GM18499 (cell line): ENCODE results near the gene CATSPERE.

Experiments used
- ATAC-seq: cut with Tn5 transposase; IDR thresholded peaks from one replicate; pipeline ENCODE4 v1.9.1; 2021; ENCODE audit warnings: moderate number of reproducible peaks; ENCODE audit not compliant: insufficient read depth, unreplicated experiment

The CATSPERE gene

GRCh38 chr1:244461245-244462071 lies at the start of gene CATSPERE:
TSS of gene CATSPERE (plus strand) at chr1:244461273. CDS start at chr1:244461430, 157 bp downstream.
- peak; percentile 91 for ATAC-seq

- ATAC-seq, result no peak
These were observed 48.9 kb upstream of the CATSPERE start for GRCh38 chr1:244412176-244412575.

DNA sequence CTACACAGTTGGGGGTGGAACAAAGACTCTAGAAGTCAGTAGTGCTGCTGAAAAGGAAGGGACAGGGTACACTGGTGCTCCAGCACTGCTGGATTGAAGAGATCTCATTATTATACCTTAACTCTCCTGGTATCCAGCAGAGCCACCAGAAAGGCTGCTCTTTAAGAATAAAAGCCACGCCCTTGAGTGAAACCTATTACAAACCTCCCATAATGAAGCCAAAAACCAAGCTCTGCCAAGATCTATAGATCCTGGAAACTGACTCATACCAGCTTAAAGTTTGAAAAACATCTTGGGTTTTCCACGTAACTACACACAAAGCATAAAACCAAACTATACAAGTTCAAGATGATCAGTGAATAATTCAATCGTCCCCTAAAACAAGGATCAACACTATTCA lies 47.3 kb upstream of the CATSPERE start:
- ATAC-seq, result no peak

- ATAC-seq, result no peak
These were observed 46.5 kb upstream of the CATSPERE start for GRCh38 chr1:244414543-244414942.

- no peak for ATAC-seq
These were observed 42.0 kb upstream of the CATSPERE start for GRCh38 chr1:244419024-244419423.

GRCh38 chr1:244422174-244422573 lies 38.9 kb upstream of the CATSPERE start:
- ATAC-seq, result no peak

DNA sequence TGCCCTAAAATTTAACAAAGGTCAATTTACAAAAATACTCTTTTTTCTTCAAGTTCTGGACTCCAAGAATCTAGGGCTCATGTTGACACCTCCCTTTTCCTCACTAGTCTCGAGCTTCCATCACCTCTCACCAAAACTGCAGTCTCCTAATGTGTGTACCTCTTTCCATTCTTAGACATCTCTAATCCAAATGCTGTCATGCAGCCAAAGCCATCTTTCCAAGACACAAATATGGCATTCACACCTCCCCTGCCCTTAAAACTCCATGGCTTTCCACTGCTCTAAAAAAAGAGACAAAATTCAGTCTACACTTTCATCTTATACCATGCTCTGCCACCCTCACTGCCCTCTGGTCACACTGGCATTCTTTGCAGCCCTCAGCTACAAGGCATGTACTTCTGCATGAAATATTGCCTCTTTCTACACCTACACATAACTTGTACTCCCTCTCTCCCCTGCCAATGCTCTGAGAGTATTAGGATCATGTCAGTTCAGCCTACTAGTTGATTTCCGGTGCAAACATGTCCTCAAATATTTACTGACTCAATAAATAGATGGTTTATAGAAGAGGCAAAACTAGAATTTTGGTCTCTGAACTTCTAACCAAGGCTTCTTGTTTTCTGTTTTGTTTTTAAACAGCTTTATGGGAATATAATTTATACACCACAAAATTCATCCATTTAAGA lies 36.3 kb upstream of the CATSPERE start:
- ATAC-seq, result no peak

DNA sequence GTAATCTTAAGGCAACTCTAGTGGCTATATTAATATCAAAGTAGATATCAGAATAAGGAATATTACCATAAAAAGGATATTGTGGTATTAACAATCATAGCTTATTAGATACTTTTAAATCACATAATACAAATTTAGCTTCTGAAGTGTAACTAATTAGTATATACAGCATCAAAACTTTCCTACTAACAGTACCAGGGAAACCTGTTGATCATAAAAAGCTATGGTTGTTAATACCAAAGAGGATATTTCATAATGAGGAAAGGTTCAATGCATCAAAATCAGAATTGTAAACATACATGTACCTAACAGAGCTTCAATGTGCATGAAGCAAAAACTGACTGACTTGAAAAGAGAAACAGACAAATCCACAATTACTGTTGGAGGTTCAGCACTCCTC lies 33.4 kb upstream of the CATSPERE start:
- no peak for ATAC-seq

- no peak for ATAC-seq
These were observed 31.3 kb upstream of the CATSPERE start for GRCh38 chr1:244429818-244430217.

GRCh38 chr1:244431166-244431565 lies 29.9 kb upstream of the CATSPERE start:
- ATAC-seq, result no peak

DNA sequence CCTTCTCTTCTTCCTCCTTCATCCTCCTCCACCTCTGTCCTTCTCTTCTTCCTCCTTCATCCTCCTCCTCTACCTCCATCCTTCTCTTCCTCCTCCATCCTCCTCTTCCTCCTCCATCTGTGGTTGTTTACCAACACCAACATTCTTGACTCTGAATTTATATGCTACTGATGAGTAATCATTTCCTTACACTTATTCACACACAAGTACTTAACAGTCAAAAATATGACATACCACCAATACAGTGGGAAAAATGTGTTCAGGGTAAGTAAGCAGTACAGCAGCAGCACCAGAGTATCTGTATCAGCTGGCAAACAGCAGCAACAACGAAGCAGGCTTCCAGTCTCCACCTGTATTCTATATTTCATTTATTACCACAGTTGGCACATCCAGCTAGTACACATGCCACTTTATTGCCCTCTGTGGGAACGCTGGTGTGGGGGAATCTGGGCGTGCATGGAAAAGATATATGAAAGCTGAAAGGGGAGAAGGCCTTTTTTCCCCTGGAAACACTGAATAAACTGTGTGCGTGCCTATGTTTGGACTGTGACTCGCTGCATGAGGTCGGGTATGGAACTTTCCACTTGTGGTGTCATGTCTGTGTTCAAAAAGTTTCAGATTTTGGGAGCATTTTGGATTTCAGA lies 25.4 kb upstream of the CATSPERE start:
- ATAC-seq, result no peak

- ATAC-seq, result no peak
These were observed 24.6 kb upstream of the CATSPERE start for GRCh38 chr1:244436336-244437085.

DNA sequence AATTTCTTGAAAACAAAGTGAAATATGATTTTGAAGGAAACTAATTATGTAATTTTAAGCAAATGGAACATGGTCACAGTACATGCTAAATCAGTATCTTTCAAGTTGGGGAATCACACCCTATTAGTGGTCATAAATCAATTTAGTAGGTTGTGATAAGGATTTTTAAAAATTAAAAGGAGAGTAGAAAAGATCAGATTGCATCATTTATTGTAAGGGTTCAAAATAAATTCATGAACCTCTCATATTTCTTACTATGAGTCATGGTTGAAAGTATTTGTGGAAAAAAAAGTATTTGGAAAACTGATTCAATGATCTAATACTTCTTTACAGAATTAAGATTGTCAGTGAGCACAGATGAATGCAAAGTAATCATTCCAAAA lies 24.0 kb upstream of the CATSPERE start:
- ATAC-seq, result no peak

DNA sequence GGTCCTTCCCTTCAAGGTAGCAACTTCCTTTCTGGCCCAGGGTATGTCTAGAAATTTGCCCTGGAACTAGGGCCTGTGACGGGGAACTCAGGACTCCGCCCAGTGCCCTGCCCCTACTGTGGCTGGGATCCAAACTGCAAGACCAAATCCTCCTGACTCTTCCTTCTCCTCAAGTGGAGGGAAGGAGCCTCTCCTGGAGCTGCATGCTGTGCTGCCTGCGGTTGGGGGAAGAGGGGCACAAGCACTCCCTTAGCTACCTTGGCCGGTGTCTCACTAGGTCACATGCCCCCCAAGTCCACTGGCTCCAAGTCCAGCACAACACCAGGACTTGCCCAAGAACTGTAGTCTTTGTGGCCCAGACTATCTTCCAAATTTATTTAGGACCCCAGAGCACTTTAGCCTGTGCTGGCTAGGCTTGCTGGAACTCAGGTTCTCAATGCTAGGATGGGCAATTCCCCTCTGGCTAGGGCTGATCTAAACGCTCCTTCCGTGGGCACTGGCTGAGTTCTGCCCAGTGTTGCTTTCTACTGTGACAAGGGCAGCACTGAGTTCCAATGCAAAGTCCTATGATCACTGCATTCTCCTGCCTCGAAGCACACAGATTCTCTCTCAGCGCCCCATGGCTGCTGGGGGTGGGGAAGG lies 21.6 kb upstream of the CATSPERE start:
- no peak for ATAC-seq

- ATAC-seq, result no peak
These were observed 18.2 kb upstream of the CATSPERE start for GRCh38 chr1:244442850-244443249.

DNA sequence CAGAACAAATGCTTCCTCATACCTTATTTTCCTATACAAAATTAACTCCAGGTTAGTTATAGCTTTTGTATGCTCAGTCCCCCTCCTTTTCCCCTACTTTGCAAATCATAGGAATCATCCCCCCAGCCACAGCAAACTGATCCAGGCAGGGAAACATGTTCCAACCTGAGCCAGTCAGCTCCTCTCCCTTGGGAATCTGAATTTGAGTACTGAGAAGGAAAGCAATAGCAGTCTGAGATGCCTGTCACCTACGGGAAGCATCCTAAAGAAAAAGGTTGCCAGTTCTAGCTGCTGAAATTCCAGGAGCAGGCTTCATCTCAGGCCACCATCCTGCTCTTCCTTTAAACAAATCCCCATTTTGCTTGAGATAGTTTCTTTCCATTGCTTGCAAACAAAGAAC lies 16.2 kb upstream of the CATSPERE start:
- no peak for ATAC-seq

GRCh38 chr1:244445320-244446181 lies 15.5 kb upstream of the CATSPERE start:
- no peak for ATAC-seq

DNA sequence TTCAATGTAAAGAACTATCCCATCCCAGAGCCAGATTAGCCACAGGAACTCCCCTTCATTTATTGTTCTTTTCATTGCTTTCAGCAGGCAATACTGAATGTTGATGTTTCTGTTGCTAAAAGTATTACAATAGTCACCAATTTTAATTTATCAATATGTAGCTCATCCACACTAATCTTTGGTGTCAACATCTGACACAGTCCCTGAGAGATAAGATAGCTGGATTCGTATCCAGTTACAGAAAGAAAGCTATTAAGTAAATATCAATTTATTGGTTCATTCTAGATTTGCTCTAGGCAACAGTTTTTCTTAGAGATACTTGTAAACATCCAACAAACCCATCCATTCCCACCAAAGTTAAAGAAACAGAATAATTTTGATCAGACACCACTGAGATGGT lies 14.0 kb upstream of the CATSPERE start:
- ATAC-seq, result no peak

- no peak for ATAC-seq
These were observed 13.5 kb upstream of the CATSPERE start for GRCh38 chr1:244447552-244447951.
